GM10847 (cell line): ENCODE results near the gene DYNC2I2.

ENCODE experiments used
- POLR2A ChIP-seq: IDR thresholded peaks from 2 replicates; pipeline ENCODE4 v1.6.1; 2011; ENCODE audit not compliant: insufficient read length; ENCODE audit errors: extremely low read depth

DYNC2I2 gene

DNA sequence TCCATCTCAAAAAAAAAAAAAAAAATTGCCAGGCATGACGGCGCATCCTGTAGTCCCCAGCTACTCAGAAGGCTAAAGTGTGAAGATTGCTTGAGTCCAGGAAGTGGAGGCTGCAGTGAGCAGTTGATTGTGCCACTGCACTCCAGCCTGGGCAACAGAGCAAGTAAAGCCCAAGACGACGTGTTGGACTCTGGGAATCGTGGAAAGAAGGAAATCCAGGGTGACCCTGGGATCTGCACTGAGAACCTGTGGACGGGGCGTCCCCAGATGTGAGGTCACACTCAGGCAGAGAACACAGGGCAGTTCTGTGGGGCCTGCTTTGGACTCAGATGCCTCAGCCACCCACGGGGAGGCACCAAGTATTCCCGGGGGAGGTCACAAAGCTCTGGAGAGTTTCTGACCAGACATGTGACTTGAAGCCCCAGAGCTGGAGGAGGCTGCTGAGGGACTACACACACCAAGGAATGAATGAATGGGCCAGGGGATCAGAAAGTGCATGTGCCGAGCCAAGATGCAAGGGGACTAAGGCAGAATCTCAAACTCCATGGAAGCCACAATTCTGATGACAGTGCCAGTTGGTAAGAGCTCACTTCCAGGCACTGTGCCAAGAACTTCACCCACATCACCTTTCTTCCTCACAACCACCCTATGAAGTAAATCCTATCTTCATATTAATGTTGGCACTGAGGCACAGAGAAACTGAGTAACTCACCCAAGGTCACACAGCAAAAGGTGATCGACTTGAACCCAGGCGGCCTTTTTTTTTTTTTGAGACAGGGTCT is 12.9 kb downstream of the DYNC2I2 start:
- TF ChIP-seq POLR2A, result peak; percentile 26

DNA sequence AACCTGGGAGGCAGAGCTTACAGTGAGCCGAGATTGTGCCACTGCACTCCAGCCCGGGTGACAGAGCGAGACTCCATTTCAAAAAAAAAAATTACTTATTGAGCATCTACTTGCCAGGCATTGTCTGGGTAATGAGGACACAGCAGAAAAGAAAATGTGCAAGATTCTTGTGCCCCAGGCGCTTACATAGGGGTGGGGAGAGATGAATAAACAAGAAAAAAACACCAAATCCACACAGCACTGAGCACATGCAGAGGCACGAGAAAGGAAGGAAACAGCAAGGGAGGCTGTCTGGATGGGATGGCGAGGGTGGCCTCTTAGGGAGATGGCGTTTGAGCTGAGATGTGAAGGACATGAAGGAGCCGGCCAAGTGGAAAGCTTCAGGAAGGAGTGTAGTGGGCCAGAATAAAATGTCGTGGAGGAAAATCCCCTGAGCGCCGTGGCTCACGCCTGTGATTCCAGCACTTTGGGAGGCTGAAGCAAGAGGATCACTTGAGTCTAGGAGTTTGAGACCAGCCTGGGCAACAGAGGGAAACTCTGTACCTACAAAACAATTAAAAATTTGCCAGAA is 13.9 kb downstream of the DYNC2I2 start:
- TF ChIP-seq POLR2A, result no peak

DNA sequence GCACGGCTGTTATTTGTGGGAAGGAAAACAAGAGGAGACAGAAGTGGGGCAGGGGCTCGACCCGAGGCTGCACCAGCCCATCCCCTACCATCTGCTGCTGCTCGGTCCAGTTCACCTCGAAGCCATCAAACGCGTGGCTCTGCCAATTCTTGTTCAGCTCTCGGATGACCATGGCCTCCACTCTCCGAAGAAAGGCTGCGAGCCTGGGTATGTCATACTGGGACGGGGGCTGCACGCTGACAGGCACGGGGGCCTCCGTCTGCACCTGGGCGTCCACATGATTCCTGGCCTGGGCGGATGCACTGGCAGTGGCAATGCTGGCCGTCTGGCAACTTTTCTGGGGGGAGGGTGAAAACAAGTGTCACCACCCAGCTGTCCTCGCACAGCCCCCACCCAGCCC is 16.0 kb downstream of the DYNC2I2 start:
- TF ChIP-seq POLR2A, result no peak

- no peak for TF ChIP-seq POLR2A
Measured at GRCh38 chr9:128638580-128638979, 18.1 kb downstream of the DYNC2I2 start.

- TF ChIP-seq POLR2A, result no peak
Measured at GRCh38 chr9:128637656-128638055, 19.0 kb downstream of the DYNC2I2 start.

DNA sequence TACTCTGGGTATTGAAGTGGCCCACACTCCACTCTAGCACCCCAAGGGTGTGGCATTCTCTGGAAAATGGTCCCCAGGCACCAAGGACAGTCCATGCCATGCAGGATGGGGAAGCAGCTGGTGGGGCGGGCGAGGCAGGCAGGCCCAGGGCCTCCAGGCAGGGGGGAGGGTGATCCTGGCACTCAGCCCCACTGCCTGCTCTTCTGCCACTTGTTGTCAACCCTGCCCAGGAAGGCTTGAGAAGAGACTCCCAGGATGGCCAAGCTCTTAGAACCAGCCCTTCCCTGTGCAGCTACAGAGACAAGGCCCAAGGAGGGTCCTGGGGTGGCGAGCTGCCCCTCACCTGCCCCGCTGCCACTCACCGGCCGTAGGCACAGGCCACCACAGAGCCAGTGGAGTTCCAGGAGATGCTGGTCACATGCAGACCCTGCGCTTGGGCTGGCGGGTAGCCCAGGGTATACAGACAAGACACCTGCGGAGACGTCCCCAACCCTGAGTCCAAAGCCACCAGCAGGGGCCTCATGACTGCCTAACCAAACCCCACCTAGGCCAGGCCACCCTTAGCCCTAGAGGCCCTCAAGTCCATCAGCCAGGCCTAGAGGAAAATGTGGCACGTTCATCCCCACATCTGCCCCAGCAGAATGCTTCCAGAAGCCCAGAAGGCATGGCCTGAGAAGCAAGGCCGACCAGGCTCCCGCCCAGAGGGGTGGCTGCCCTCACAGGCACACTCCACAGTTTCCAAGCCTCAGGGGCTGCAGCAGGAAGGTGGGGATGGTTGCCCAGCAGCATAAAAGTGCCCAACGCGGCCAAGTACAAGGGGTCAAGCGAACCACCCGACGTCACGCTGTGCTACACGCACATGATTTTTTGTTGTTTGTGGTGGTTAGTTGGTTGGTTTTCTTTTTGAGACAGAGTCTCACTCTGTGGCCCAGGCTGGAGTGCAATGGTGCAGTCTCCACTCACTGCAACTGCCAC is 19.8 kb downstream of the DYNC2I2 start:
- no peak for TF ChIP-seq POLR2A

GRCh38 chr9:128636024-128636390 is 20.6 kb downstream of the DYNC2I2 start:
- TF ChIP-seq POLR2A, result no peak

- TF ChIP-seq POLR2A, result no peak
Measured at GRCh38 chr9:128635266-128636023, 21.2 kb downstream of the DYNC2I2 start.

- TF ChIP-seq POLR2A, result no peak
Measured at GRCh38 chr9:128634651-128635262, 21.9 kb downstream of the DYNC2I2 start.

DNA sequence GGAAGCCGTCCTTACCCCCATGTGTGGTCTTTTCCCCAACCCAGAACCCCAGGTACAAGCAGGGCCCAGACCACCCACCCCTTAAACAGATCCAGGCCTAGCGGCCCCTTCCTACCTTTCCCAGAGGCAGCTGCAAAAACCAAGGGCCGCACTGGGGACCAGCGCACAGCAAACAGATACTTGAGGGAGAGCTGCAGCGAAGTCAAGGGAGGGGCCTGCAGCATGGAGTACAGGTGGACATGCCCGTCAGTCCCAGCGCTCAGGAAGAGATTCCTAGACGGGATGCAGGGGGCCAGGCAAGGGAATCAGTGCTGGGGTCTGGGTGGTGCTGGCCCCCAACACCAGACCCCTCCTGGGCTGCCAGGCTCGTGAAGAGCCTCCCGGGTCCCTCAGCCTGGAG is 22.5 kb downstream of the DYNC2I2 start:
- TF ChIP-seq POLR2A, result no peak

DNA sequence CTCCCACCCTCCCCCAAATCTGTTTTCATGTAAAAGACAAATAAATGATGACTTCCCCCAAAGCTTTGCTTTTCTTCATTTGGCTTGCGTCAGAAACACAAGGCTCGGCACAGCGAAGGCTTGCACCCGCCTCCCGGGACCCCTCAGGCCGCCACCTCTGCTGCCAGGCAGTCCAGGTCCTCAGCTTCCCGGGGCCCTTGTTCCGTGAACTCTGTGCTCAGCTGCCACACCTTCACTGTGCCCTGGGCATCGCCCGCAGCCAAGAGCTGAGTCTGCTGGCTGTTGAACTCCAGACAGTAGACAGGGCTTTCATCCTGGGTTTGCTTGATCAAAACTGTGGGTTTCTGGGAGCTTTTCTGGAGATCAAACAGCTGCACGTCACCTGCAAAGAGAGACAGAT is 23.0 kb downstream of the DYNC2I2 start:
- TF ChIP-seq POLR2A, result no peak

DNA sequence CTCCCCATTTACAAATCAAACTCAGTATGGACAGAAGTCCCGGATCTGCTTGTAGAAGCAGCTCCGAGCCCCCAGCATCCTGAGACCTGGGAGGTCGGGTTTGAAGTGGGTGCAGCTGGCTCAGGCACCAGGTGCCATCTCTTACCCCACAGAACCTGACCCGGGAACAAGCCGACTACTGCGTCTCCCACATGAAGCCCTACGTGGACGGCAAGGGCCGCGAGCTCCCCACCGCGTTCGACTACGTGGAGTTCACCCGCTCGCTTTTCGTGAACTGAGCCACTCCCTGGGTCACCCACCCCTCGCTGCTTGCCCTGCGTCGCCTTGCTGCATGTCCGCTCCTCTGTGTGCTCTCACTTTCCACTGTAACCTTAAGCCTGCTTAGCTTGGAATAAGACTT is 23.6 kb downstream of the DYNC2I2 start:
- no peak for TF ChIP-seq POLR2A

DNA sequence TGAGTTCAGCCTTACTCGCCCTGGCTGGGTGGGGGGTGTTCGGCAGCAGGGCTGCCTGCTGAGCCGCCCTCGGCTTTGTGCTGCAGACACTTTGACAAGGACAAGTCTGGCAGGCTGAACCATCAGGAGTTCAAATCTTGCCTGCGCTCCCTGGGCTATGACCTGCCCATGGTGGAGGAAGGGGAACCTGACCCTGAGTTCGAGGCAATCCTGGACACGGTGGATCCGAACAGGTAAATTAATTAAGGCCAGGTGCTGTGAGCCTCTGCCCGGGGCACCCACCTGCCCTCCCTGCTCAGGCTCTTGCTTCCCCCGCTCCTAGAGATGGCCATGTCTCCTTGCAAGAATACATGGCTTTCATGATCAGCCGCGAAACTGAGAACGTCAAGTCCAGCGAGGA is 24.2 kb downstream of the DYNC2I2 start:
- no peak for TF ChIP-seq POLR2A

DNA sequence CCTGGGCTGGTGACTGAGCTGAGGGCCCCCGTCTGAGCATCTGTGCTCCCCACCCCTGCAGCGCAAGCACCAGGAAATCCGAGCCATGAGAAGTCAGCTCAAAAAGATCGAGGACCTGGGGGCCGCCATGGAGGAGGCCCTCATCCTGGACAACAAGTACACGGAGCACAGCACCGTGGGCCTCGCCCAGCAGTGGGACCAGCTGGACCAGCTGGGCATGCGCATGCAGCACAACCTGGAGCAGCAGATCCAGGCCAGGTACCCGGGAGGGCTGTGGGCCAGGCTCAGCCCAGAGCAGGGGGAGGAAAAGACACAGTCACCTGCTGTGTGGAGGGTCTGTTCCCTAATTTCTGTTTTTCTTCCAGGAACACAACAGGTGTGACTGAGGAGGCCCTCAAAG is 24.6 kb downstream of the DYNC2I2 start:
- no peak for TF ChIP-seq POLR2A

DNA sequence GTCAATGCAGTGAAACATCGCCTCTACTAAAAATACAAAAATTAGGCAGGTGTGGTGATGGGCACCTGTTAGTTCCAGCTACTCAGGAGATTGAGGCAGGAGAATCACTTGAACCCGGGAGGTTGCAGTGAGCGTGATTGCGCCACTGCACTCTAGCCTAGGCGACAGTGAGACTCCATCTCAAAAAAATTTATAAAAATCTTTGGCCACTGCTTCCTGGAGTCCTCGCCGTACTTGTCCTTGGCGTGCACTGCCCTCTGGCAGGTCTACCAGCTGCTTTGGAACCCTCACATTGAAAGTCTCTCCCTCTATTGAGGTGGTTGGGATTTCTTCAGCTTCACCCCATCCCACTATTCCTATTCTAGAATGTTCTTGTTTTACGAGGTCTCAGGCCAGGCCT is 25.0 kb downstream of the DYNC2I2 start:
- no peak for TF ChIP-seq POLR2A
